Fibroblast of the aortic adventitia (primary cell): ENCODE measurements around the gene PSMG4. TPM values are rescaled to one million over a fixed set of nuclear protein-coding genes. Genes with fewer than 3 reads are reported as not detected.

Experiments used
- DNase-seq: peaks from one replicate; pipeline ENCODE4 v3.0.0-alpha.2; 2010; ENCODE audit warnings: low read depth
- H3K4me3 ChIP-seq: 2 replicates; pipeline ENCODE4 v1.5.1; 2011; ENCODE audit warnings: low read depth, mild to moderate bottlenecking, control low read depth, low read length, moderate library complexity
- total RNA-seq: library from RNA; depleted of rRNA; stranded (reverse); fragments of >200 nt; gene quantifications from 2 replicates; pipeline ENCODE4 v1.2.3, GENCODE V29; 2012; ENCODE audit warnings: low replicate concordance
- TF ChIP-seq, protein P1 (sequence below): IDR thresholded peaks from 2 replicates; pipeline ENCODE4 v1.5.1; 2011; ENCODE audit warnings: mild to moderate bottlenecking, low read length, control low read depth, inconsistent platforms; ENCODE audit not compliant: insufficient read depth

Gene PSMG4
- total RNA-seq, 1 donor = 15.4 TPM

- no peak for DNase-seq
- H3K4me3 ChIP-seq = no peak overlapping the region
- TF ChIP-seq, protein P1, sequence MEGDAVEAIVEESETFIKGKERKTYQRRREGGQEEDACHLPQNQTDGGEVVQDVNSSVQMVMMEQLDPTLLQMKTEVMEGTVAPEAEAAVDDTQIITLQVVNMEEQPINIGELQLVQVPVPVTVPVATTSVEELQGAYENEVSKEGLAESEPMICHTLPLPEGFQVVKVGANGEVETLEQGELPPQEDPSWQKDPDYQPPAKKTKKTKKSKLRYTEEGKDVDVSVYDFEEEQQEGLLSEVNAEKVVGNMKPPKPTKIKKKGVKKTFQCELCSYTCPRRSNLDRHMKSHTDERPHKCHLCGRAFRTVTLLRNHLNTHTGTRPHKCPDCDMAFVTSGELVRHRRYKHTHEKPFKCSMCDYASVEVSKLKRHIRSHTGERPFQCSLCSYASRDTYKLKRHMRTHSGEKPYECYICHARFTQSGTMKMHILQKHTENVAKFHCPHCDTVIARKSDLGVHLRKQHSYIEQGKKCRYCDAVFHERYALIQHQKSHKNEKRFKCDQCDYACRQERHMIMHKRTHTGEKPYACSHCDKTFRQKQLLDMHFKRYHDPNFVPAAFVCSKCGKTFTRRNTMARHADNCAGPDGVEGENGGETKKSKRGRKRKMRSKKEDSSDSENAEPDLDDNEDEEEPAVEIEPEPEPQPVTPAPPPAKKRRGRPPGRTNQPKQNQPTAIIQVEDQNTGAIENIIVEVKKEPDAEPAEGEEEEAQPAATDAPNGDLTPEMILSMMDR = no peak
These were observed 30.9 kb downstream of the PSMG4 start for GRCh38 chr6:3289664-3290055.

DNA sequence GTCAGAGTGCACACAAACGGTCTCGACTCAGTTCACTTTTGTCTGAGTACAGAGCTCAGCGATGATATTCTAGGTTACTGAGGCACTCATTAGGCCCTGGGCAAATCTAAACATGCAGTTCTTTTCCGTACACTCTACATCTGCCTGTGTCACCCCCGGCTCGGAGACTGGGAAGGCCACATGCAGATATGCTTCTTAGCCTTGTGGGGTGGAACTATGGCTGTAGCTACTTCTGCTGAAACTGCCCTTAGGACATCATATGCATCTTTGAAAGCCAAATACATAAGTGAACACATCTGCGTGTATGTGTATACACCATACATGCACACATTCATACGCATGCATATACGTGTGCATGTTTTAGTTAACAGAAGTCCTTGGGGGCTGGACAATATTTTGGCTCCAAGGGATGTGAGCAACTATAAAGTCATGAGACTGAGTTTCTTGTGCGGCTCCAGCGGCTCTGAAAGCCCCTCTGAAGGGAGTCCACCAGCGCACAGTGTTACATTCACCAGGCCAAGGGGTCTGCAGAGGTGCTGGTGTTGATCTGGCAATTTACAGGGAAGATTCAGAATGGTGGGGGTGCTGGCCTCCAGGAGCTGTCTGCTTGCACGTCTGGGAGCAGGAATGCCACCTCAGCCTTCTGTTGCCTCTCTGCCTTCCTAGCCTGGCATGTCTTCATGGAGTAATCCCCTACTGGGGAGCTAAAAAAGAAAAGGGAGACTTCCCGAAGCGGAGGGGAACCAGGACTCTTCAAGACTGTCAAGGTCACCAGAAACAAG, 31.6 kb downstream of the PSMG4 start:
- TF ChIP-seq, protein P1 = no peak
- no peak overlapping the region for H3K4me3 ChIP-seq
- no peak for DNase-seq

DNA sequence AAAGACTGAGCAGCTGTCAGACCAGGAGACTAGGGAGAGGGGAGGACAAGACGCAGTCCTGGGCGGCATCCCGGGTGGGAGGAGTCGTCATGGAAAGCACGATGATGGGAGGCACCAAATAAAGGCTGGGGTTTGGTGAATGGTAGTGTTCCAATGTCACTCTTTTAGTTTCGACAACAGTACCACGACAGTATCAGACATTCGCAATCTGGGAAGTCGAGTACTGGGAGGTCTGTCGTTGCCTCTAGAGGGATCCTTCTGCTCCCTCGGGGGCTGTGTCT, 32.1 kb downstream of the PSMG4 start:
- no peak overlapping the region for H3K4me3 ChIP-seq
- DNase-seq = no peak
- TF ChIP-seq, protein P1 = no peak

GRCh38 chr6:3291346-3291745, 32.6 kb downstream of the PSMG4 start:
- no peak overlapping the region for H3K4me3 ChIP-seq
- TF ChIP-seq, protein P1 = no peak
- no peak for DNase-seq

GRCh38 chr6:3291987-3292386, 33.2 kb downstream of the PSMG4 start:
- H3K4me3 ChIP-seq = no peak overlapping the region
- no peak for DNase-seq
- TF ChIP-seq, protein P1 = no peak

GRCh38 chr6:3292431-3293197, 33.9 kb downstream of the PSMG4 start:
- H3K4me3 ChIP-seq = no peak overlapping the region
- TF ChIP-seq, protein P1 = no peak
- no peak for DNase-seq
